Astrocyte of the cerebellum (primary cell): Measurements from ENCODE around the gene POU2F3.
A peak's percentile ranks its signal among the peaks of the same experiment; 100 is the strongest.

Experiments used
- DNase-seq: peaks from one replicate; pipeline ENCODE4 v3.0.0-alpha.2; 2011; ENCODE audit warnings: low read depth
- H3K4me3 ChIP-seq: 2 replicates; pipeline ENCODE4 v1.5.1; 2011; ENCODE audit warnings: mild to moderate bottlenecking, low read depth, low read length, moderate library complexity
- CTCF ChIP-seq: IDR thresholded peaks from 2 replicates; pipeline ENCODE4 v1.5.1; 2012; ENCODE audit warnings: low read length, low read depth, moderate library complexity, mild to moderate bottlenecking; ENCODE audit errors: missing control alignments
- in situ Hi-C: cut with HindIII; loops from 2 replicates; pipeline ENCODE4 v1.10.0; 2017; ENCODE audit warnings: low sequenced_read_pairs

Gene POU2F3

DNA sequence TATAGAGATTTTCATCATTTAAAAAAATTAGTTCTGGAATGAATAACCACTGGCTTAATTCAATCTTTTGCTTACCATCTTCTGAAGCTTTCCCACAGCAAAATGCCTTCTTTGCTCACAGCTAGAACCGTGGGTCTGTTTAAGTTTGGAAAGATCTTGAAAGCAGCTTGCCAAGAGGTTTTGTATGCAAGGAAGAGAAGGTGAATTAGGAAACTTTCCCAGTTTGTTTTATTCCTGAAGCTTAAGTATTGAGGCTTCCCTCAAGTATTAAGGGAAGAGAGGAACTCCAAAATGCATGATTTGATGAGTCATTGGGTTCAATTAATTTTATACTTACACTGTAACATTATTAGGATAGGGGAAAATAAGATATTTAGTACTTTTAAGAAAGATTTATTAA lies 94.4 kb downstream of the POU2F3 start:
- no peak overlapping the region for H3K4me3 ChIP-seq
- TF ChIP-seq CTCF: no peak
- DNase-seq: no peak
- in situ Hi-C loops: no loop called here

- TF ChIP-seq CTCF: peak; percentile 63
- H3K4me3 ChIP-seq: peak overlapping the region; percentile 72
- in situ Hi-C loops: no loop called here
- DNase-seq: peak; percentile 81
Observed at GRCh38 chr11:120334894-120335462, 95.0 kb downstream of the POU2F3 start.

DNA sequence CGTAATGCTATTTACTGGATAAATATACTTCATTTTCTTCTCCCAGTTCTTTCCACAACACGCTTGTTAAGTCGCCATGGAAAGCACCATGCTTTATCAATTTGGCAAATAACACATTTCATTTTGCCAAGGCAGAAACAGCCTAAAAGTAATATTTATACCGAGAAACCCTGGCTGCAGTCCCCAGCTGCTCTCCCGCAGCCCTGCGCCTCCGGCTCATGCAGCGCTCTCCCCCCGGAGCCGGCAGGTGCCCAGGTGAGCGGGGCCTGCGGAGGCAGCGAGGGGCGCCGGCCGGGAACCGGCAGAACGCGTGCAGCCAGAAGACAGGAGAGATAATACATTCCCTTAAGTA lies 95.6 kb downstream of the POU2F3 start:
- H3K4me3 ChIP-seq: peak overlapping the region; percentile 72
- TF ChIP-seq CTCF: no peak
- no peak for DNase-seq

GRCh38 chr11:120335908-120336640 lies 96.1 kb downstream of the POU2F3 start, which contains the start of gene ARHGEF12:
ARHGEF12 (plus strand) TSS chr11:120336413; CDS start chr11:120337244, 831 bp downstream.
- peak; percentile 56 for TF ChIP-seq CTCF
- H3K4me3 ChIP-seq: peak within 1 kb of the TSS; percentile 72
- peak; percentile 92 for DNase-seq
- in situ Hi-C loops: no loop called here

More for the DNA sequence above, 95.6 kb downstream of the POU2F3 start:
- in situ Hi-C loops: no loop called here

DNA sequence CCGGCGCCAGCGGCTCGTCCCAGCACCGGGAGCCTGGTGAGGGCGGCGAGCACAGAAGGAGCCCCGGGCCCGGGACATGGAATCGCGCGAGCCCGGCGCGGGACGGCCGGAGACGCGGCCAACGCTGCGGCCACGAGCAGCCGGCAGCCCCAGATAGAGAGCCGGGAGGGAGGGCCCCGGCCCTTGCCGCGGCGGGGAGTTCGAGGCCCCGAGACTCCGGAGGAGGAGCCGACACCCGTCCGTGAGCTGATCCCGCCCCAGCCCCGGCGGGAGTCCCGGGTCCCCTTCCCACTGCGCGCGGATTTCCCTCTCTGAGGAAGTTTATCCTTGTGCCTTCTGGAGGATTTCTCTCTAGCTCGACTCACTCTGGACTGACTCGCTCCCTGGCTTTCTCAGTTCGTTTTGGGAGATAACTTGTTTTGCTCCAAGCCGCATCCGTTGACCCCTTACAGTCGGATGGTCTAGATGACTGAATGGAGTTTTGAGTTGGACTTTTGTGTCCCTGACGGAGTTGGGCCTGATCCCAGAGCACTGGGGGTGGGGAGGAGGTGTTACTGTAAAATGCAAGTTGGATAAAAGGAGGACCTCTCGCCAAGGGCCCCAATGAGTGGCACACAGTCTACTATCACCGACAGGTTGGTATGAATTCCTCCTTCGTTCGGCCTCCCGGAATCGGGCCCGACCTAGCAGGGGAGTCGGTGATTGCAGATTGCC lies 96.9 kb downstream of the POU2F3 start:
- no peak for DNase-seq
- in situ Hi-C loops: no loop called here
- peak overlapping the region; percentile 72 for H3K4me3 ChIP-seq
- TF ChIP-seq CTCF: no peak

DNA sequence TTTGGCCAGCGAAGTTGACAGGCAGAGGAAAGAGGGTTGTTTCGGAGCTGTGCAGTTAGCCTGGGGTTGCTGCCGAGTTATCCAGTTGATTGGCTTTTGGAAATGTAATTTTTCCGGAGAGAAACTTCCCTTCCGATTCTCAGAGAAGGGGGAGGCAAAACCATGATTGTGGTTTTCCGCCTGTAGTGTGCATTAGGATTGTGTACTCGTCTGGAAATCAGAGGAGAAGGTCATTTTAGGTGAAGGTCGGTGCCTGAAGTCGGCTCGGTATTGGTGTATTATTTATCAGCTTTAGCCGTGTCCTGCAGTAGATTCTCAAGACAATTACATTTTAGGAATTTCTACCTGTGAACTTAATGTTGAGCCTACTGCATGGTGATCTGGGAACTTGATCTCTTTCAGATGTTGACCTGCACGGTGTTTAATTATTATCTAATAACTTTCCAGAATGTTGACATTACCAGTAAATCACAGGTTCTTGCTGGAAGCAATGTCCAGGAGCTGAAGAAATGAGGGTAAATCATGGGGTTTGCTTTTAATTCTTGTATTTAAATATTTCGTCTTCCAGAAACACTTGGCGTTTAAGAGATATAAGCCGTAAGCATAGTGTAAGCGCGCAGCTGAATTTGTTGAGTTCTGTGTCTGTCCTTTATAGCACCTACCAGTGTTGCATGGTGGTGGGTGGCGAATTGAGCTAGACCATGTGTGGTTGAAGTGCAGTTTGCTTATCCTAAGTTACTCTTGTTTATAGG lies 97.6 kb downstream of the POU2F3 start:
- peak overlapping the region; percentile 72 for H3K4me3 ChIP-seq
- in situ Hi-C loops: no loop called here
- no peak for TF ChIP-seq CTCF
- no peak for DNase-seq
